ENCODE measurements around the gene MCEMP1. TPM values are rescaled to one million over a fixed set of nuclear protein-coding genes. Genes with fewer than 3 reads are reported as not detected.

Gene MCEMP1, protein sequence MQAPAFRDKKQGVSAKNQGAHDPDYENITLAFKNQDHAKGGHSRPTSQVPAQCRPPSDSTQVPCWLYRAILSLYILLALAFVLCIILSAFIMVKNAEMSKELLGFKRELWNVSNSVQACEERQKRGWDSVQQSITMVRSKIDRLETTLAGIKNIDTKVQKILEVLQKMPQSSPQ
- not detected for polyA plus RNA-seq (2012; ENCODE audit: insufficient read depth, insufficient read length)

DNA sequence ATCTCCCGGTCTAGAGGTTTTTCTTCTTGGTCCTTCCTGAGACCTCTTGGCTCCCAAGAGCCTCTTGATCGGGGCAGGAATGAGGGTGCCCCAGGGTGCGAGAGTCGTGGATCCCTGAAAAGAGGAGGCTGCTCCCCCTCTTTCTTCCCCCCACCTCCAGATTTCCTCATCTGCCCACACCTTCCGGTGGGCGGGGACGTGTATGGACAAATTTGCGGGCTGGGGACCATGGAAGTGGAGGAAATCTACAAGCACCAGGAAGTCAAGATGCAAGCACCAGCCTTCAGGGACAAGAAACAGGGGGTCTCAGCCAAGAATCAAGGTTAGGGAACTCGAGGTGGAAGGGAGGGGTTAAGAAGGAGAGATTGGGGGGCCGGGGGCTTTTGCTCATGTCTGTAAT lies at the start of gene MCEMP1:
TSS of gene MCEMP1 (plus strand) at position 237 of the 400 bp plus-strand sequence. CDS start at position 268, 31 bp downstream.
- peak within 1 kb of the TSS; percentile 36 for H3K4me3 ChIP-seq (ENCODE audit: low read length)
- no peak for DNase-seq (ENCODE audit: low read depth, low spot score)

DNA sequence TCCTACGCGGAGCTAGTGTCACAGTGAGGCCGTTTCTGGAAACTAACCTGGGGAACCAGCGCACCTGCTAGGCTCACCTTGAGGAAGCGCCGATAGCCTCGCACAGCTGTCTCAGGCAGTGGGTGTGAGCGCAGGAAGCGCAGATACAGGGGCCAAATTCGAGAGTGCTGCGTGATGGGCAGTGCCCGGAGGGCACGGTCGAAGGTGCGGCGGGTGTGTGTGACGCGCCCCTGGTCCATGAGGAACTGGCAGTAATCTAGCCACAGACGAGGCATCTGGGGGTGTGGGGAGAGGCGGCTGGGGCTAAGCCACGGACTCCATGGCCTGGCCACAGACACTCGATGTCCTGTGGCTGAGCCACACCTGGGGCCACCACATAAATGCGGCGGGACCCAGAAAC lies 49.7 kb upstream of the MCEMP1 start:
- no peak overlapping the region for H3K4me3 ChIP-seq (ENCODE audit: low read length)
- no peak for DNase-seq (ENCODE audit: low read depth, low spot score)

DNA sequence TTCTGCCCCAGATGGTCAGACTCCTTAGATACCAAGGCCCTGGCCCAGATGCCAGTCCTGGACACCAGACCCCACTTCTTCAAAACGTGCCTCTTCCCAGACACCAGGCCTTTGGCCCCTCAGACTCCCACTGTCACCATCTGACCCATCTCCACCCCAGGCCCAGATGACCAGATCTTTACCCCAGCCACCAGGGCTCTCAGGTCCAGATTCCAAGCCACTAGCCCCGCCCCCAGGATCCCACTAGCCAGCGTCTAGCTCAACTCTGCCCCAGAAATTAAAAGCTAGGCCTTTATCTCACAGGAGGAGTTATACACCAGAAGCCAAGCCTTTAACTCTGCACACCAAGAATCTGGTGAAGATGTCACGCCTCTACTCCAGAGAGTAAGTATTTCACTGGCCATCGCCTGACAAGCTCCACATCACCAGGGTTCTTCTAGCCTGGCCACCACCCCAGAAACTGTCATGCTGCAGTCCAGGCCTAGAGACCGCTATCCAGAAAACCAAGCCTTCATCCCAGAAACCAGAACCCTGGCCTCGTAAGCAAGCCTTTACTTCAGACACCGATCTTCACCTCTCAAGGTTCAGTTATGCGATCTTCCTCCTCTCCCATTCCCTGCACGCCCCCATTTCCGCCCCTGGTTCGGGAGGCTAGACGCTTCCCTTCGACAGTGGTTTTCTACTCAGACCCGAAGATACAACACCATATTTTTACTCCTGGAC lies 48.1 kb upstream of the MCEMP1 start:
- H3K4me3 ChIP-seq (ENCODE audit: low read length) = peak overlapping the region; percentile 84
- no peak for DNase-seq (ENCODE audit: low read depth, low spot score)

DNA sequence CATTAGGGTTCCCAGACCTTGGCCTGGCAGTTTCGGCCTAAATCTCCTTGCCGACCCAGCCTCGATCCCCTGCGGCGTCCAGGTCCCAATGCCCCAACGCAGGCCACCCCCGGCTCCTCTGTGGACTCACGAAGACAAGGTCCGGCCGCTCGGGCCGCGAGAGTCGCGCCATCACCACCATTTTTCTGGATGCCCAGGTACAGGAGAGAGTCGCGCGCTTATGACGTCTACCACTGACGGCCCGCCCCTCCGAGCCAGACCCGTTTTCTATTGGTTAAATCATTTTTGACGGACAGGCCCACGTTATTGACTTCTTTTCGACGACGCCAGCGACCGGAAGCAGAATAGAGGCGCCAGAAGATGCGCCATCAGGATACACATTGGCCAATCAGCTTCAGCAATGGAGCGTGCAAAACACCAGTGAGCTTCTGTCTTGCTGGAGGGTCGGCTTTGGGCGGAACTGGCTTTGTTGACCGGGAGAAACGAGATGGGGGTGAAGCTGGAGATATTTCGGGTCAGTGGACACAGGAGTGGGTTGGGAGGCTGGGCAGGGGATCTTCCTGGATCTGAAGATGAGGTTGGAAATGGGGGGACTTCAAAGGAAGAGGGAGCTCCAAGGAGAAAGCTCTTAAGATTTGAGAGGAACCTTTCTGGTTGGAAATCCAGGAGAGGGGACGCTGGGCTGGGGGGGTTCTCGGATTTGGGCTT lies 47.4 kb upstream of the MCEMP1 start, which contains the start of the genes PET100 and XAB2:
TSS of gene PET100 (plus strand) at position 447 of the 708 bp plus-strand sequence. CDS start at position 488, 41 bp downstream.
TSS of gene XAB2 (minus strand) at position 199 of the 708 bp plus-strand sequence. CDS start at position 181, 18 bp downstream.
- DNase-seq (ENCODE audit: low read depth, low spot score) = peak; percentile 98
- peak within 1 kb of the TSS; percentile 84 for H3K4me3 ChIP-seq (ENCODE audit: low read length)

DNA sequence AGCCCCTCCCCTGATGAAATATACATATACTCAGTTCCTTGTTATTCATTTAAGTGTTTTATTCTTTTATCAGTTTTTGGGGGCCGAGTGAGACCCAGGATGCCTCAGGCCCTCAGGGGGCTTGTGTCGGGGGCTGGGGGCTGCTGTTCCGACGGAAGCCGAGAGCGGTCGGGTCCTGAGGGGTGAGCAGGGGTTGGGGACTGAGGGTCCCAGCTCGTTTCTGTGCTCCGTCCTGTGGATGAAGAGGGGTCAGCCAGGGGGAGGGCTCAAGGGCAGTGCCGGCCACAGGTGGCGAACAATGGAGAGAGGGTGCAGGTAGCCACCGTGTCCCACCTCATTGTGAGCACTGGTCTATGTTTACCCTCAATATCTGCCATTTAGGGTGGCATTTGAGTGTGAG lies 45.3 kb upstream of the MCEMP1 start:
- H3K4me3 ChIP-seq (ENCODE audit: low read length) = no peak overlapping the region
- no peak for DNase-seq (ENCODE audit: low read depth, low spot score)

DNA sequence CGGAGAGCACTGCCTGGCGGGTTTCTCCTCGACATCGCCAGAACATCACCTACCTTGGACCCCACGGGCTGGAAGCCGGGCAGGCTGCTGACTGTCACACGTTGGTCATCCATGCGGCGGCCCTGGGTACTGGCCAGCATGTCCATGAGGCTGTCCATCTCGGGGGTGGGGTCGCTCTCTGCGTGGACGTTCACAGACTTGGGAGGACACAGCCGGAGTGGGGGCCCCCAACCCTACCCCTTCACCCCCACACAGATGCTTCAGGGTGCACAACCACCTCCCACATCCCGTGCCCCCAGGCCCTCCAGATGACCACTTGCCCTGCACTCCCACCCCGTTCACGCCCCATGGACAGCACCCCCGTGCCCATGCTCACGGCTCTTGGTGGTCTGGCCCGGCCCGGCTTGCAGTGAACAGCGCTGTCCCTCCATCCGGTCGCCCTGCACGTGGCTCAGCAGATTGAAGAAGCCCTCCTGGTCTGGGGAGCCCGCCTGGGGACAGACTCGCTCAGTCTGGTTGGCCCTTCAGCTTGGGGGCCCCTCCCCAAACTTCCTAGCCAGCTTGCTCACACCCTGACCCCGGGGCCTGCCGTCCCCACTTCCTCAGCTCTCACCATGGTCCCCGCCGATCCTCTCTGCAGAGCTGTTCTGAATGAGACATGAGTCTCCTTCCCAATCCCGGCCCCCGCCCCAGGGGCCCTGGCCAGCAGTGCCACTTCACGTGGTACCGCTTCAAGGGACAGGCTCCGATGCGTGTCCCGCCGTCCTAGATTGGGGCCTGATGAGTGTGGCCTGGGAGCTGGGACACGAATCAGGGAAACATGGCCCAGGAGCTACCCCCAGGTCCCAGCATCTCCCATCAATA lies 44.3 kb upstream of the MCEMP1 start:
- H3K4me3 ChIP-seq (ENCODE audit: low read length) = no peak overlapping the region
- DNase-seq (ENCODE audit: low read depth, low spot score) = no peak

DNA sequence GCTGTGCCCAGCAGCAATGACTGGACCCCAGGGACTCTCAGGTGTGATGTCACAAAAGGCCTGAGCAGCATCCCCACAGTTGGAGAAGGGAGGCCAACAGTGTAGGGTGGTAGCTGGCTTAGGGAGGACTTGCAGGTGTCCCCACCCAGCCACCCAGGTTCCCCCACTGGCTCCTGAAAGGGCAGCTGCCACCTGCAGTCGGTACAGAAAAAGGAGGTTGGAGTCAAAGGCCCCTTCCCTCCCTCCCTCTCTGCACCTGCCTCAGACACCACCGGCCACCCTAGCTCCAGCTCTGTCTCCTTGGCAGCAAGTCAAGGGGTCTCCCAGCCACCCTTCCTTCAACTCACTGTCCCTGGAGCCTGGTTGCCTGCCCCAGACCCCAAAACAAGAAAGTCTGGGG lies 43.2 kb upstream of the MCEMP1 start, which contains the start of gene PCP2:
TSS of gene PCP2 (minus strand) at position 22 of the 400 bp plus-strand sequence. CDS start 262 bp downstream, outside the sequence.
- DNase-seq (ENCODE audit: low read depth, low spot score) = no peak
- no peak within 1 kb of the TSS for H3K4me3 ChIP-seq (ENCODE audit: low read length)

DNA sequence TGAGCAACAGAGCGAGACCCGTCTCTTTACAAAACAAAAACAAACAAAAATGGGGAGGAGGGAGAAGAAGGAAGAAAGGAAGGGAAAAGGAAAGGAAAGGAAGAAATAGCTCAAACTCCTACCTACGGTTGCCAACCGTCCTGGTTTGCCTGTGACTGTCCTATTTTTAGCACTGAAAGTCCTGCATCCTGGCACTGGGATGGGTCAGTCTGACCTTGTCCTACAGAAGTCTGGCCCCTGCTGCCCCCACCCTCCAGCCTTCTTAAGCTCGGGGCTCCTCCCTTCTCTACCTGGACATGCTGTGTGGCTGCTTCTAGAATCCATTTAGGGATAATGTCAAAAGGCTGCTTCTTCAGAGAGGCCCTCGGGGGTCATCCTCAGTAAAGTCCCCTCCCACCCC lies 41.2 kb upstream of the MCEMP1 start:
- no peak overlapping the region for H3K4me3 ChIP-seq (ENCODE audit: low read length)
- no peak for DNase-seq (ENCODE audit: low read depth, low spot score)

DNA sequence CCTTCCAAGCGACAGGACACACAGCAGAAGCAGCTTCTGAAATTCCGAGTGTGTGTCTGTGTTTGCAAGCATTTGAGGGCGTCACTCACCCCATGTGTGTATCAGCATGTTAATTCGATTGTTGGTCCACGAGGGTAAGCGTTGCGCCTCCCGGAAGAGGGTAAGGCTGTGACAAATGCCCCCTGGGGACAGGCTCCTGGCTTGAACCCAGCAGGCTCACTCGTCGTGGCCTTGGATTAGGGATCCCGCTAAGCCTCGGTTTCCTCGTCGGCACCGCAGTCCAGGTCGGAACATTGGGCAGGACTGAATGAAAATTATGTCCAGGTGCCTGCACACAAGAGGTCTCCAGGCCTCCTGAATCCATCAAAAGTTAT lies 40.6 kb upstream of the MCEMP1 start:
- H3K4me3 ChIP-seq (ENCODE audit: low read length) = peak overlapping the region; percentile 29
- DNase-seq (ENCODE audit: low read depth, low spot score) = no peak

DNA sequence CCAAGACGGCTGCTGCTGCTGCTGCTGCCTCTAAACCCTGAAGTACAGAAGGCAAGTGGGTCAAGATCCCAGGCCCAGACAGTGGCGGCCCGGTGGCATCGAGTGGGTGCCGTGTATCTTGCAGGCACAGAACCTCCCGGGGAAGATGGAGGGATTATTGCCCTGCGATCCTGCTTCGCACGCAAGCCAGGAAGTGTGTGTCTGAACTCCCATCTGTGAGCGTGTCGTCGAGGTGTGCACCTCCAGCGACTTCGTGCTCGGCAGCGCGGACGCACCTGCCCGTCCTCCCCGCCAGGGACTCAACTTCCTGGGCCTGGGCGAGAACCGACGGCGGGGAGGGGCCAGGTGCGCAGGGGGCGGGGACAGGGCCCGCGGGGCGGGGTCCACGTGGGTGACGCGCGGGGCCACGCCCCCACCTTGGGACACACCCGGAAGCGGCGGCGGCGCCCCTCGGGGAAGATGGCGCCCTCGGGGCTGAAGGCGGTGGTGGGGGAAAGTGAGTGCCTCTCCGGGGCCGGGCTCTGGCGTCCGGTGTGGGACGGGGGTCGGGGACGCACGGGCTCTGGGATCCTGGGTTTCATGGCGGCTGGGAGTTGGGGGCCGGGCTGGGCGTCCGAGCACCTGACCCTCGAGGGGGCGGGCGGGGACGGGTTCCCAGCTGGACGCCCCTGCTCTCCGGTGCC lies 40.1 kb upstream of the MCEMP1 start, which contains the start of gene STXBP2:
TSS of gene STXBP2 (plus strand) at position 420 of the 683 bp plus-strand sequence. CDS start at position 460, 40 bp downstream.
- peak within 1 kb of the TSS; percentile 80 for H3K4me3 ChIP-seq (ENCODE audit: low read length)
- peak; percentile 68 for DNase-seq (ENCODE audit: low read depth, low spot score)

DNA sequence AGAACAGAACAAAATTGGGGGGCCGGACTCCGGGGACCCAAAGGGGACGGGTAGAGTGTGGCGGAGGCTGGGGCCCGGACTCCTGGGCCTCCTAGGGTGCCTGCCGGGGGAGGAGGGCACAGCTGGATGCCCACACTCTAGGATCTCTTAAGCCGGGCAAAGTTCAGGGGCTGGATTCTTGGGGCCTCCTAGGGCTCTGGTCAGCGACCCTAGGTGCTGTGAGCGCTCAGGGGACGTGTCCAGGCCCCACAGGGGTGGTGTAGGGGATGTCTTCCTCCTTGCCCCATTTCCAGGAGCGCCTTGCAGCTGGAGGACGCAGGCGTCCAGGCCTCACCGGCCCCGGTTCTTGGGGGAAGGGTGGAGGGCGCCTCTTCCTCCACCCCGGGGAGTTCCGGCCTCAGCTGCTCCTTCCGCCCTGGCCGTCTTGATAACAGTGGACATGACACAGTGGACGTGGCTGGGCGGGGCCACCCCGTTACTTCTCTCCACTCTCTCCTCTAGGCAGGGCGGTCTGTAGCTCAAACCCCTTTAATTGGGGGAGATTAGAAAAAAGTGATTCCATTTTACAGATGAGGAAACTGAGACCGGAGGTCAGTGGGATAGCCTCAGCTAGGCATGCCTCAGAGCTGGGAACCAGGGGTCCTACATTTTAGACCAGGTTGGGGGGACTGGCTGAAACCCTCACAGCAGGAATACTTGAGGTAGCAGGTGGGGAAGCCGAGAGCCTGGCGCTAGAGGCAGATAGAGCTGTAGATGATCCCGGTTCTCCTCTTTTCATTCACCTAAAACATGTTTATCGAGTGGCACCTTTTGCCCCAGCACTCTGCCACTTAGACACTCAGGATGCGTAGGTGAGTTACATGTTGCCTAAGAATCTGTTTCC lies 39.3 kb upstream of the MCEMP1 start:
- peak overlapping the region; percentile 80 for H3K4me3 ChIP-seq (ENCODE audit: low read length)
- no peak for DNase-seq (ENCODE audit: low read depth, low spot score)

DNA sequence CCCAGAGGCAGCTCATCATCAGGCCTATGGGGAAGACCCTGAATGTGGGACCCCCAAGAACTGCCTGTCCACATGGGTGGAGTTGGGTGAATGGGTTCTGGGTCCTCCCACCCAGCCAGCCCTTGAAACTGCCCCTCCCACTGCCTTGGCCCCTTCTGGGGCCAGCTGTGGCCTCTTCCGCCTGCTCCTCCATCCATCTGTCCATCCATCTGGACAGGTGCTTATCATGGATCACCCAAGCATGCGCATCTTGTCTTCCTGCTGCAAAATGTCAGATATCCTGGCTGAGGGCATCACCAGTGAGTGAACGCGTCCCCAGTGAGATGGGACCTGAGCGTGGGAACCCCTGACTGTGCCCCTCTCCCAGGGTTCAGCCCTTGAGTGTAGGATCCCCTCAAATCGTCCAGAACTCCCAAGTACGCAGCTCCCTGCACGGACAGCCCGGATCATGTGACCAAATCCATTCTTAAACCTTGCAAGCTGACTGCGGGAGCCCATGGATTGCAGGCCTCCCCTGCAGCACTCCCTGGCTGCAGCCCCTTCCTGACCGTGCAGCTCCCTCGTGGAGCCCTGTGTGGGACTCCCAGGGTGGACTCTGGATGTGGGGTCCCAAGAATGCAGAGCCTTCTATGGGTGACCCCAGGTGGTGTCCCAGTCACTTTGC lies 38.0 kb upstream of the MCEMP1 start:
- DNase-seq (ENCODE audit: low read depth, low spot score) = no peak
- no peak overlapping the region for H3K4me3 ChIP-seq (ENCODE audit: low read length)

DNA sequence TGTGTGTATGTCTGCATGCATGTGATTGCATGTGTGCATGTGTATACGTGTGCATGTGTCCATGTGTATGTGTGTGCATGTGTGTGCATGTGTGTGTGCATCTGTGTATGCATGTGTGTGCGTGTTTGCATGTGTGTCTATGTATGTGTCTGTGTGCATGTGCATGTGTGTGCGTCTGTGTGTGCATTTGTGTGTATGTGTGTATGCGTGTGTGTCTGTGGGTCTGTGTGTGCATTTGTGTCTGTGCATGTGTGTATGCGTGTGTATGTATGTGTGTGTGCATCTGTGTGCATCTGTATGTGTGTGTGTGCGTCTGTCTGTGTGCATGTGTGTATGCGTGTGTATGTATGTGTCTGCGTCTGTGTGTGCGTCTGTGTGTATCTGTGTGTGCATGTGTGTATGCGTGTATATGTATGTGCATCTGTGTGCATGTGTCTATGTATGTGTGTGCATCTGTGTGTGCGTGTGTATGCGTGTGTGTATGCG lies 37.0 kb upstream of the MCEMP1 start:
- DNase-seq (ENCODE audit: low read depth, low spot score) = no peak
- H3K4me3 ChIP-seq (ENCODE audit: low read length) = no peak overlapping the region

DNA sequence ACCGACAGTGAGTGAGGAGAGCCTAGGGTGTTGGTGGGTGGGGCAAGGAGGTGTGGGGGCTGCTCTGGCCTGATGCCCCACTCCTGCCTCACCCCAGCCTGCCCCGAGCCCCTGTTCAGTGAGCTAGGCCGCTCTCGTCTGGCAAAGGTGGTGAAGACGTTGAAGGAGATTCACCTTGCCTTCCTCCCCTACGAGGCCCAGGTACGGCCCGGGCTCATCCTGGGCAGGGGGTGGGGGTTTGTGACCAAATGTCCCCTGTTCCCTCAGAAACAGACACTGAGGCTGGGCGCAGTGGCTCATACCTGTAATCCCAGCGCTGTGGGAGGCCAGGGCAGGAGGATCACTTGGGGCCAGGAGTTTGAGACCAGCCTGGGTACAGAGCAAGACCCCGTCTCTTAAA lies 36.1 kb upstream of the MCEMP1 start:
- no peak for DNase-seq (ENCODE audit: low read depth, low spot score)
- no peak overlapping the region for H3K4me3 ChIP-seq (ENCODE audit: low read length)

DNA sequence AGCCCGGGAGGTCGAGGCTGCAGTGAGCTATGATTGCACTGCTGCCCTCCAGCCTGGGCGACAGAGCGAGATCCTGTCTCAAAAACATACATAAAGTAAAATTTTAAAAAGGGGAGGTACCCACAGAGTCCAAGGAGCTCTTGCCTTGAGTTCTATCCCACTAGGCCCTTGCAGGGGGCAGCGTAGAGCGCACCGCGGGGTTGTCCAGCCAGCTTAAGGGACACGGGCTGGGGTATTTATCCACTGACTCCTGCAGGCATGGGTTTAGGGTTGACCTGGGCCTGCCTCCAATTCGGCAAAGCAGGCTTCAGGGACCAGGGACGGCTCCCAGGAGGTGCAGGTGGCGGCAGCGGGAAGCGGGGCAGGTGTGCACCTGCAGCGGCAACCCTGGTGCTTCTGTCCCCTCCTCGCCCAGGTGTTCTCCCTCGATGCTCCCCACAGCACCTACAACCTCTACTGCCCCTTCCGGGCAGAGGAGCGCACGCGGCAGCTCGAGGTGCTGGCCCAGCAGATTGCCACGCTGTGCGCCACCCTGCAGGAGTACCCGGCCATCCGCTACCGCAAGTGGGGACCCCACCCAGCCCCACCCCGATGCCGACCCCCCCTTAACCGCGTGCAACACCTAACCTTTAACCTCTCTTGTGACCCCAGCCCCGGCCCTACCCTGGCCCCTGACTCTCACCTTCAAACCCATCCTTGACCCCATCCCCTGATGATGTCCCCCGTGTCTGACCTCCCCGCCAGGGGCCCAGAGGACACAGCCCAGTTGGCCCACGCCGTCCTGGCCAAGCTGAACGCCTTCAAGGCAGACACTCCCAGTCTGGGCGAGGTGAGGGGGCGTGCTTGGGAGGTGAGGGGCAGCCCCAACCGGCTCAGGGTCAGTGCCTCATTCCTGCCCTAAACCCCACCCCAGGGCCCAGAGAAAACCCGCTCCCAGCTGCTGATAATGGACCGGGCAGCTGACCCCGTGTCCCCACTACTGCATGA lies 35.3 kb upstream of the MCEMP1 start:
- H3K4me3 ChIP-seq (ENCODE audit: low read length) = no peak overlapping the region
- DNase-seq (ENCODE audit: low read depth, low spot score) = no peak
